Fibroblast of lung (primary cell): ENCODE results near the gene ENG. TPM values are rescaled to one million over a fixed set of nuclear protein-coding genes. Genes with fewer than 3 reads are reported as not detected.
A peak's percentile ranks its signal among the peaks of the same experiment; 100 is the strongest.

Experiments
- DNase-seq, 2 donors: peaks; one replicate each; pipeline versions ENCODE4 v3.0.0 to v3.0.0-alpha.2; 2010; ENCODE audit warnings: low read depth in 2 of 2
- H2AFZ ChIP-seq: 2 replicates; pipeline ENCODE4 v1.5.1; 2012; ENCODE audit warnings: low read length, control low read depth, inconsistent platforms
- H3K27ac ChIP-seq: 2 replicates; pipeline ENCODE4 v1.5.1; 2011; ENCODE audit warnings: low read length, control low read depth; ENCODE audit not compliant: insufficient read depth
- H3K27me3 ChIP-seq: 2 replicates; pipeline ENCODE4 v1.5.1; 2011; ENCODE audit warnings: mild to moderate bottlenecking, low read length; ENCODE audit not compliant: control insufficient read depth, insufficient read depth
- H3K36me3 ChIP-seq: 2 replicates; pipeline ENCODE4 v1.5.1; 2011; ENCODE audit warnings: low read length; ENCODE audit not compliant: control insufficient read depth, insufficient read depth
- H3K4me1 ChIP-seq: 2 replicates; pipeline ENCODE4 v1.5.1; 2011; ENCODE audit warnings: low read length; ENCODE audit not compliant: control insufficient read depth, insufficient read depth; ENCODE audit errors: extremely low read depth
- H3K4me2 ChIP-seq: 2 replicates; pipeline ENCODE4 v1.5.1; 2011; ENCODE audit warnings: low read length, control low read depth; ENCODE audit not compliant: insufficient read depth; ENCODE audit errors: extremely low read depth
- H3K4me3 ChIP-seq, 4 experiments: fragments of 200-600 bp in 1 of 4; sonication (generic) in 1 of 4; replicated peaks in 1 of 4; 2 replicates each; pipeline ENCODE4 v1.5.1; 2011 to 2016; ENCODE audit warnings: low read length in 4 of 4, low read depth in 3 of 4, mild to moderate bottlenecking in 3 of 4, control low read depth in 2 of 4, inconsistent platforms in 1 of 4, mixed read lengths in 1 of 4; ENCODE audit not compliant: insufficient read depth in 1 of 4; ENCODE audit errors: control extremely low read depth in 1 of 4
- H3K79me2 ChIP-seq: 2 replicates; pipeline ENCODE4 v1.5.1; 2012; ENCODE audit warnings: mild to moderate bottlenecking, low read length, inconsistent platforms; ENCODE audit not compliant: control insufficient read depth, insufficient read depth
- H3K9ac ChIP-seq: 2 replicates; pipeline ENCODE4 v1.5.1; 2011; ENCODE audit warnings: mild to moderate bottlenecking, low read length, control low read depth; ENCODE audit not compliant: insufficient read depth
- H3K9me3 ChIP-seq: 2 replicates; pipeline ENCODE4 v1.5.1; 2012; ENCODE audit warnings: low read depth, low read length; ENCODE audit not compliant: control insufficient read depth, insufficient read depth
- H4K20me1 ChIP-seq: 2 replicates; pipeline ENCODE4 v1.5.1; 2011; ENCODE audit warnings: low read length; ENCODE audit not compliant: control insufficient read depth, insufficient read depth; ENCODE audit errors: extremely low read depth
- EZH2 ChIP-seq: IDR thresholded peaks from 2 replicates; pipeline ENCODE4 v1.5.1; 2012; ENCODE audit warnings: low read length, control low read depth, mild to moderate bottlenecking; ENCODE audit errors: missing control alignments
- polyA plus RNA-seq, 2 donors: library from polyadenylated mRNA; depleted of rRNA in 1 of 2; stranded (reverse) in 1 of 2; unstranded in 1 of 2; fragments of >200 nt; gene quantifications; 2 replicates each; pipeline ENCODE4 v1.2.1, GENCODE V29; 2011 to 2012; ENCODE audit warnings: missing spikeins in 1 of 2
- total RNA-seq: library from RNA; depleted of rRNA; stranded (reverse); fragments of >200 nt; gene quantifications from 2 replicates; pipeline ENCODE4 v1.2.1, GENCODE V29; 2014
- TF ChIP-seq, protein P1 (sequence below), 2 donors: IDR thresholded peaks in 1 of 2; conservative IDR thresholded peaks in 1 of 2; 1 replicate in 1 of 2; 2 replicates in 1 of 2; pipeline ENCODE4 v1.5.1; 2011 to 2012; ENCODE audit warnings: low read length in 2 of 2, control low read depth in 1 of 2, inconsistent platforms in 1 of 2, low read depth in 1 of 2, mild to moderate bottlenecking in 1 of 2

ENG gene
- total and polyA plus RNA-seq, 2 donors (not counting 1 experiment from before 2014, with no cell fraction given): 30.4 to 59.0 TPM

- Histone ChIP-seq H3K4me1 (peaks cover 12% of the 10 kb centered on the region), H3K79me2 (no peaks in the 10 kb centered on the region), H3K4me3 (peak overlapping the region in 2 of 4 experiments; percentile 31 to 57), H3K27me3 (peaks cover 7% of the 10 kb centered on the region), H3K27ac (no peak overlapping the region), H3K36me3 (no peaks in the 10 kb centered on the region), H3K9ac (no peak overlapping the region), H2AFZ (no peak overlapping the region), H3K4me2 (peak overlapping the region; percentile 95), H3K9me3 (no peaks in the 10 kb centered on the region), H4K20me1 (no peaks in the 10 kb centered on the region)
- no peak for DNase-seq
- TF ChIP-seq, protein P1, sequence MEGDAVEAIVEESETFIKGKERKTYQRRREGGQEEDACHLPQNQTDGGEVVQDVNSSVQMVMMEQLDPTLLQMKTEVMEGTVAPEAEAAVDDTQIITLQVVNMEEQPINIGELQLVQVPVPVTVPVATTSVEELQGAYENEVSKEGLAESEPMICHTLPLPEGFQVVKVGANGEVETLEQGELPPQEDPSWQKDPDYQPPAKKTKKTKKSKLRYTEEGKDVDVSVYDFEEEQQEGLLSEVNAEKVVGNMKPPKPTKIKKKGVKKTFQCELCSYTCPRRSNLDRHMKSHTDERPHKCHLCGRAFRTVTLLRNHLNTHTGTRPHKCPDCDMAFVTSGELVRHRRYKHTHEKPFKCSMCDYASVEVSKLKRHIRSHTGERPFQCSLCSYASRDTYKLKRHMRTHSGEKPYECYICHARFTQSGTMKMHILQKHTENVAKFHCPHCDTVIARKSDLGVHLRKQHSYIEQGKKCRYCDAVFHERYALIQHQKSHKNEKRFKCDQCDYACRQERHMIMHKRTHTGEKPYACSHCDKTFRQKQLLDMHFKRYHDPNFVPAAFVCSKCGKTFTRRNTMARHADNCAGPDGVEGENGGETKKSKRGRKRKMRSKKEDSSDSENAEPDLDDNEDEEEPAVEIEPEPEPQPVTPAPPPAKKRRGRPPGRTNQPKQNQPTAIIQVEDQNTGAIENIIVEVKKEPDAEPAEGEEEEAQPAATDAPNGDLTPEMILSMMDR (conservative IDR thresholded peaks at IDR 0.05 in 1 of 2, IDR thresholded peaks at IDR 0.05 in 1 of 2; ENCODE audit: low read depth in 1 of 2, low read length in 2 of 2): no peak
- no peak for TF ChIP-seq EZH2
Measured at GRCh38 chr9:127770583-127770904, 83.9 kb downstream of the ENG start.

- no peak overlapping the region for H3K27ac ChIP-seq
- no peak for DNase-seq
- H3K36me3 ChIP-seq: no peaks in the 10 kb centered on the region
- TF ChIP-seq, protein P1 (conservative IDR thresholded peaks at IDR 0.05 in 1 of 2, IDR thresholded peaks at IDR 0.05 in 1 of 2; ENCODE audit: low read depth in 1 of 2, low read length in 2 of 2): no peak
- TF ChIP-seq EZH2: no peak
- H4K20me1 ChIP-seq: no peaks in the 10 kb centered on the region
- no peak overlapping the region for H3K9ac ChIP-seq
- no peaks in the 10 kb centered on the region for H3K9me3 ChIP-seq
- H3K4me2 ChIP-seq: no peak overlapping the region
- H3K4me1 ChIP-seq: peaks cover 12% of the 10 kb centered on the region
- H3K4me3 ChIP-seq: no peak overlapping the region
- H3K27me3 ChIP-seq: peaks cover 7% of the 10 kb centered on the region
- H2AFZ ChIP-seq: no peak overlapping the region
- no peaks in the 10 kb centered on the region for H3K79me2 ChIP-seq
Measured at GRCh38 chr9:127769929-127770582, 84.4 kb downstream of the ENG start.

GRCh38 chr9:127769101-127769500, 85.4 kb downstream of the ENG start:
- Histone ChIP-seq H3K9me3 (no peaks in the 10 kb centered on the region), H3K4me1 (peaks cover 12% of the 10 kb centered on the region), H3K79me2 (no peaks in the 10 kb centered on the region), H3K27me3 (peaks cover 4% of the 10 kb centered on the region), H2AFZ (no peak overlapping the region), H3K4me3 (no peak overlapping the region), H3K27ac (no peak overlapping the region), H3K4me2 (no peak overlapping the region), H4K20me1 (no peaks in the 10 kb centered on the region), H3K36me3 (no peaks in the 10 kb centered on the region), H3K9ac (no peak overlapping the region)
- no peak for TF ChIP-seq EZH2
- TF ChIP-seq, protein P1 (conservative IDR thresholded peaks at IDR 0.05 in 1 of 2, IDR thresholded peaks at IDR 0.05 in 1 of 2; ENCODE audit: low read depth in 1 of 2, low read length in 2 of 2): no peak
- DNase-seq: no peak
